NCI-H748 (cell line): Measurements from ENCODE around the gene ULK1.
A peak's percentile ranks its signal among the peaks of the same experiment; 100 is the strongest.

Experiments
- DNase-seq: peaks from one replicate; lab custom pipeline; 2025; ENCODE audit not compliant: unreplicated experiment; lab: John Stamatoyannopoulos, UW

Gene ULK1

GRCh38 chr12:131962069-131962468, 67.6 kb downstream of the ULK1 start:
- no peak for DNase-seq

- DNase-seq = no peak
Measured at GRCh38 chr12:131963381-131963780, 69.0 kb downstream of the ULK1 start.

DNA sequence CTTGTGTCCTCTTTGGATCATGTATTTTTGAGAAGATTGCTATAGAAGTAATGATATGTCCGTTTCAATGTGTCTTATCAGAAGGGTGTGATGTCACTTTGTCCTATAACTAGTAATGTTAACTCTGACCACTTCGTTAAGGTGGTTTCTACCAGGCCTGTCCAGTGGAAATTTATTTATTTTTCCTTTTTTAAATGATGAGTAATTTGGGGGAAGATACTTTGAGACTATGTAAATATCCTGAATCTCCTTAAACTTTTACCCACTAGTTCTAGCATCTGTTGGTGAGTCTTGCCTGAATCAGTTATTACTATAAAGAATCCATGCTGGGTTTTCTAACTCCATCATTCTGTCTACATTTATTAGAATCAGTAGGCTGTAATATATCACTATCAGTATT, 70.7 kb downstream of the ULK1 start:
- DNase-seq = no peak

GRCh38 chr12:131971226-131971625, 76.8 kb downstream of the ULK1 start:
- peak; percentile 47 for DNase-seq
